ENCODE data around the gene COPS9.

The COPS9 gene

GRCh38 chr2:240166761-240167587 lies 30.9 kb upstream of the COPS9 start:
- H3K4me2 ChIP-seq: no peak overlapping the region
- no peak for TF ChIP-seq Cebpa-rat (IDR thresholded peaks at IDR 0.05)
- no peaks in the 10 kb centered on the region for H3K4me1 ChIP-seq
- H3K36me3 ChIP-seq: no peaks in the 10 kb centered on the region
- no peak overlapping the region for H3K9ac ChIP-seq
- H3K27me3 ChIP-seq: no peaks in the 10 kb centered on the region
- H4K20me1 ChIP-seq: no peaks in the 10 kb centered on the region
- no peak overlapping the region for H3K27ac ChIP-seq
- peaks cover 1 to 24% (median 6%) of the 10 kb centered on the region in 11 experiments; a peak in 20 of 22 replicates for H3K9me3 ChIP-seq (replicated peaks in 1 of 11)
- no peak overlapping the region for H3K4me3 ChIP-seq

GRCh38 chr2:240166191-240166590 lies 30.1 kb upstream of the COPS9 start:
- Histone ChIP-seq H3K27me3 (no peaks in the 10 kb centered on the region), H3K9ac (no peak overlapping the region), H3K4me2 (no peak overlapping the region), H3K9me3 (replicated peaks in 1 of 11) (peaks cover 0 to 17% (median 0%) of the 10 kb centered on the region in 11 experiments; a peak in 8 of 22 replicates), H3K36me3 (no peaks in the 10 kb centered on the region), H4K20me1 (no peaks in the 10 kb centered on the region), H3K4me3 (no peak overlapping the region), H3K4me1 (no peaks in the 10 kb centered on the region), H3K27ac (no peak overlapping the region)
- TF ChIP-seq Cebpa-rat (IDR thresholded peaks at IDR 0.05): no peak

DNA sequence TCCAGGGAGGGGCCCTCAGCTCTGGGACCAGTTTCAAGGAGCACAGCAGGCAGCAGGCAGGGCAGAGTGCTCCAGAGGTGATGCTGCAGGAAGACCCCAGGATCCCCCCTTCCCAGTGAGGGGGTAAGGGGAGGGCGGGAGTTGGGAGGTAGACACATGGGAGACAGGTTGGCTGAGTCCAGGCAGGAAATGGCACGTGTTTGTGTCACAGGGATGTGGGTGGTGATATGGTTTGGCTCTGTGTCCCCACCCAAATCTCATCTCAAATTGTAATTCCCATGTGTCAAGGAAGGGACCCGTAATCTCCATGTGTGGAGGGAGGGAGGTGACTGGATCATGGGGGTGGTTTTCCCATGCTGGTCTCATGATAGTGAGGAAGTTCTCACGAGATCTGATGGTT lies 29.6 kb upstream of the COPS9 start:
- no peaks in the 10 kb centered on the region for H3K4me1 ChIP-seq
- H3K4me3 ChIP-seq: no peak overlapping the region
- H4K20me1 ChIP-seq: no peaks in the 10 kb centered on the region
- no peak overlapping the region for H3K4me2 ChIP-seq
- H3K9ac ChIP-seq: no peak overlapping the region
- TF ChIP-seq Cebpa-rat (IDR thresholded peaks at IDR 0.05): no peak
- H3K27me3 ChIP-seq: no peaks in the 10 kb centered on the region
- H3K9me3 ChIP-seq (replicated peaks in 1 of 11): peaks cover 0 to 17% (median 0%) of the 10 kb centered on the region in 11 experiments; a peak in 8 of 22 replicates
- no peaks in the 10 kb centered on the region for H3K36me3 ChIP-seq
- no peak overlapping the region for H3K27ac ChIP-seq

- Histone ChIP-seq H3K9me3 (replicated peaks in 1 of 11) (peaks cover 0 to 17% (median 0%) of the 10 kb centered on the region in 11 experiments; a peak in 8 of 22 replicates), H4K20me1 (no peaks in the 10 kb centered on the region), H3K4me1 (no peaks in the 10 kb centered on the region), H3K4me3 (no peak overlapping the region), H3K9ac (no peak overlapping the region), H3K36me3 (no peaks in the 10 kb centered on the region), H3K27me3 (no peaks in the 10 kb centered on the region), H3K4me2 (no peak overlapping the region), H3K27ac (no peak overlapping the region)
- TF ChIP-seq Cebpa-rat (IDR thresholded peaks at IDR 0.05): no peak
Measured at GRCh38 chr2:240165034-240165433, 28.9 kb upstream of the COPS9 start.

DNA sequence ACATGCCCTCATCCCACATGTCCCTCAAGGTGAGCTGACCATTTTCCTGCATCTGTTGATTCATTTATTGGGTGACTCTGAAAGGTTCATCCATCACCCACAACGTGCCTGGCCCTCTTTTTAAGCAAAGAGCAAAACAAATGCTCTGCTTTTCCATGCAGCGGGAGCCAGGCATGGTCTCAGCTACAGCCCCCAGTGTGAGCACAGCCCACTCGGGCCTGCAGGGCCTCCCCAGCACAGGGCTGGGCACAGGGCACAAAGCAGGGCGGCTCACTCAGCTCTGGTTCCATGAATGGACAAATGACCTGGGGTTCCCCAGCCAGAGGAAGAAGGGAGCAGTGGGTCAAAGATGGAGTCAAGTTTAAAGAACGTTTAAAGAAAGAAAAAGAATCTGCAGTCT lies 28.5 kb upstream of the COPS9 start:
- Histone ChIP-seq H3K36me3 (no peaks in the 10 kb centered on the region), H3K9ac (no peak overlapping the region), H3K4me2 (no peak overlapping the region), H3K4me3 (no peak overlapping the region), H3K4me1 (no peaks in the 10 kb centered on the region), H3K27ac (no peak overlapping the region), H3K27me3 (no peaks in the 10 kb centered on the region), H4K20me1 (no peaks in the 10 kb centered on the region), H3K9me3 (replicated peaks in 1 of 11) (peaks cover 0 to 17% (median 0%) of the 10 kb centered on the region in 11 experiments; a peak in 8 of 22 replicates)
- TF ChIP-seq Cebpa-rat (IDR thresholded peaks at IDR 0.05): no peak

DNA sequence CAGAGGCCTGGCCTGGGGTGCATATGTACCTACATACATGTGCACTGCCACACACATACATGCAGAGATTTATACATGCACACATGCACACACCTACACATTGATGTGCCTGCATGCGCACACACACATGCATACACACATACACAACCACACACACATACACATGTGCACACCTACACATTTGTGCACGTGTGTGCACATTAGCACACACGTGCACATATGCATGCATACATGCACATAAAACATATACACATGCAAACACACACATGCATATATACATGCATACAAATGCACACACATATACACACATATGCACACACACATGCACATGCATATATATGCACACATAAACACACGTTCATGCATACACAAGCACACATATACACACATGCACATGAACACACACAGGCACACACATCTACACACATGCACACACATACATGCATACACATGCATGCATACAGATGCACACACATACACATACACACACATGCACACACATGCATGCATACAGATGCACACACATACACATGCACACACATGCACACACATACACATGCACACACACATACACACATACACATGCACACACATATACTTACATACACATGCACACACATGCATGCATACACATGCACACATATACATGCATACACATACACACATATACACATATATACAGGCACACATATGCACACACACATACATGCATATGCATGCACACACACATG lies 27.9 kb upstream of the COPS9 start:
- Histone ChIP-seq H3K36me3 (no peaks in the 10 kb centered on the region), H3K4me2 (no peak overlapping the region), H3K27ac (no peak overlapping the region), H3K9ac (no peak overlapping the region), H3K9me3 (replicated peaks in 1 of 11) (peaks cover 0 to 17% (median 0%) of the 10 kb centered on the region in 11 experiments; a peak in 8 of 22 replicates), H3K4me1 (no peaks in the 10 kb centered on the region), H3K4me3 (no peak overlapping the region), H4K20me1 (no peaks in the 10 kb centered on the region), H3K27me3 (no peaks in the 10 kb centered on the region)
- TF ChIP-seq Cebpa-rat (IDR thresholded peaks at IDR 0.05): no peak

DNA sequence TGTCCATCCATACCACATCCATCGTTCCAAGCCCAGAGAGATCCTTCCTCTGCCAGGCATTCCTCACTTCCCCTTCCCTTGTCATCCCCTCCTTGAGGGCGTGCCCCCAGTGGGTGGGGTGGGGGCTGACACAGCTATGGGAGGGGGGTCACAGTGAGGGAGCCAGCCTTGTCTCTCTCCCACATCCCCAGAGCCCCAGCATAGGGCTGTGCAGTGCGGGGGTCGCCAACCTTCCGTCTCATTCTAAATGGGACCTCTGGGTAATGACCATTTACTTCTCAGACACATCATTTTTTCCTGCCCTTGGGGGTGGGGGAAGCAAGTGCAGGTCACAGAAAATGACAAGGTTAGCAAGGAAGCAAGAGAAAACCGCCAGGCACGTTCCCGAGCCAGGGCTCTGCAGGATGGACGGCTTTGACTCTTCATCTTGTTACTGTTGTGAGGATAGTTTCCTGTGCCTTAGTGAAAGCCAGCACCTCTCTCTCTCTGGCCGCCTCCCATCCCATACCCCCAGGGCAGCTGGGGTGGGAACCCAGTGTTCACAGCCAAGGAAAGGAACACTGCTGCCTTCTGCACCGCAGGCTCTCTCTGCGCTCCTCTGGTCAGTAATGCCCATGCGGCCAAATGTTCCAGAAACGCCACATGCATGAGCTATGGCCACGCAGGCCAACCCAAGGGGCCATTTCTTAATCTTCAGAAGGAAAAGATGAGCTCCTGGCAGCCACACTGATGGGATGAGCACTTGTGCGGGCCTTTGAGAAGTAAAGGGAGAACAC lies 27.0 kb upstream of the COPS9 start:
- no peaks in the 10 kb centered on the region for H4K20me1 ChIP-seq
- no peak overlapping the region for H3K4me3 ChIP-seq
- H3K27ac ChIP-seq: no peak overlapping the region
- H3K36me3 ChIP-seq: no peaks in the 10 kb centered on the region
- TF ChIP-seq Cebpa-rat (IDR thresholded peaks at IDR 0.05): no peak
- H3K9ac ChIP-seq: no peak overlapping the region
- H3K4me1 ChIP-seq: no peaks in the 10 kb centered on the region
- H3K27me3 ChIP-seq: no peaks in the 10 kb centered on the region
- peaks cover 0 to 17% (median 0%) of the 10 kb centered on the region in 11 experiments; a peak in 8 of 22 replicates for H3K9me3 ChIP-seq (replicated peaks in 1 of 11)
- H3K4me2 ChIP-seq: no peak overlapping the region

DNA sequence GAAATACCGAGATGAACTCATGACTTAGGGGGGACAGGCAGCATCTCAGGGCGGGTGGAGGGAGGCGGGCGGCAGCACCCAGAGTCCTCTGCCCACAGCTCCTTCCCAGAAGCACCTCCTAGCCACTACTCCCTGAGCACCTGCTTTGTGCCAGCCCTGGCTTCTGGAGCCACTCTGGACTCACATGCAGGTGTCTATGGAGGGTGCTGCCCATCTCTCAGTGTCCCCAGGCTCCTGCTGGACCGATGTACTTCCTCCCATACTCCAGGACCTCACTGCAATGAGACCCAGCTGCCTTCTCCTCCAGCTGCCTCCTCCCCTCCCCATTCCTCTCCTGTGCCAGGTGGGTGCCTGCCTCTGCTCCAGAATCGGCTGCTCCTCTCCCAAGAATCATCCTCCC lies 26.4 kb upstream of the COPS9 start:
- Histone ChIP-seq H4K20me1 (no peaks in the 10 kb centered on the region), H3K27ac (no peak overlapping the region), H3K4me1 (no peaks in the 10 kb centered on the region), H3K27me3 (no peaks in the 10 kb centered on the region), H3K9ac (no peak overlapping the region), H3K4me2 (no peak overlapping the region), H3K36me3 (no peaks in the 10 kb centered on the region), H3K4me3 (no peak overlapping the region), H3K9me3 (replicated peaks in 1 of 11) (peaks cover 0 to 17% (median 0%) of the 10 kb centered on the region in 11 experiments; a peak in 8 of 22 replicates)
- no peak for TF ChIP-seq Cebpa-rat (IDR thresholded peaks at IDR 0.05)

DNA sequence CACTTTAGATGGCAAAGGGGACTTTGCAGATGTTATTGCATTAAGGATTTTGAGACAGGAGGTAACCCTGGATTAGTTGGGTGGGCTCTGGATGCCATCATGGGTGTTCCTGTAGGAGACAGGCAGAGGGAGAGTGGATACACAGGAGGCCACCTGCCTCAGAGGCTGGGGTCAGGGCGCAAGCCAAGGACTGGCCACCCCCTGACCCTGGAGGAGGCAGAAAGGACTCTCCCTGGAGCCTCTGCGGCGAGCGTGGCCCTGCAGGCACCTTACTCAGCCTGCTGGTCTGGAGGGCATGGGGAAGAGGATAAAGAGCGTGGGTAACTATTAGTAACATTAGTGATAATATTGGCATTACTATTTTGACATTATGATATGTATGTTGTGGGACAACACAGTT lies 25.9 kb upstream of the COPS9 start:
- Histone ChIP-seq H3K9me3 (replicated peaks in 1 of 11) (peaks cover 0 to 17% (median 0%) of the 10 kb centered on the region in 11 experiments; a peak in 8 of 22 replicates), H3K4me2 (no peak overlapping the region), H4K20me1 (no peaks in the 10 kb centered on the region), H3K27ac (no peak overlapping the region), H3K4me1 (no peaks in the 10 kb centered on the region), H3K9ac (no peak overlapping the region), H3K36me3 (no peaks in the 10 kb centered on the region), H3K27me3 (no peaks in the 10 kb centered on the region), H3K4me3 (no peak overlapping the region)
- no peak for TF ChIP-seq Cebpa-rat (IDR thresholded peaks at IDR 0.05)

Measured in BLaER1 treated with 17β-estradiol and CSF1 and Interleukin-3, amounts not matched to agents 10 nM and 100 nM (cell line).